ENCODE data around the gene RIOK2. TPM values are rescaled to one million over a fixed set of nuclear protein-coding genes. Genes with fewer than 3 reads are reported as not detected.
"Not testable (repeated sequence)": the region's sequence is repeated elsewhere in the genome, so short reads cannot be mapped to it uniquely, and the experiment has no call there.

The RIOK2 gene
- polyA plus RNA-seq, 3 donors = 4.8 to 16.4 (median 12.7) TPM

GRCh38 chr5:97141031-97141430 lies 42.0 kb downstream of the RIOK2 start:
- WGBS (ENCODE audit: insufficient coverage) = 83% methylated on average over 1 of the region's 4 CpGs
- Histone ChIP-seq H3K4me1 (ENCODE audit: control insufficient read depth in 1 of 2, insufficient read depth in 2 of 2, low read length in 2 of 2) (no peaks in the 10 kb centered on the region), H3K4me3 (replicated peaks in 1 of 3; ENCODE audit: low read depth in 2 of 3, low read length in 3 of 3) (no peak overlapping the region), H3K9me3 (replicated peaks in 1 of 2; ENCODE audit: control insufficient read depth in 1 of 2, insufficient read depth in 1 of 2, low read length in 2 of 2) (no peaks in the 10 kb centered on the region), H3K27me3 (ENCODE audit: control insufficient read depth in 2 of 2, insufficient read depth in 2 of 2, low read length in 2 of 2) (no peaks in the 10 kb centered on the region), H2AFZ (ENCODE audit: insufficient read depth, low read depth, low read length, poor library complexity, severe bottlenecking) (no peak overlapping the region), H3K9ac (ENCODE audit: insufficient read depth, low read length, poor library complexity, severe bottlenecking) (no peak overlapping the region), H3K4me2 (replicated peaks; ENCODE audit: extremely low read depth, low read length, poor library complexity, severe bottlenecking) (no peak overlapping the region), H3K27ac (ENCODE audit: low read depth in 1 of 2, low read length in 2 of 2) (no peak overlapping the region), H3K79me2 (ENCODE audit: insufficient read depth, low read length) (no peaks in the 10 kb centered on the region), H3K36me3 (replicated peaks in 1 of 2; ENCODE audit: control insufficient read depth in 1 of 2, insufficient read depth in 2 of 2, low read length in 2 of 2) (no peaks in the 10 kb centered on the region), H4K20me1 (ENCODE audit: insufficient read depth, low read length) (no peaks in the 10 kb centered on the region)
- no peaks in the 10 kb centered on the region for H3K36me3 Mint-ChIP-seq
- peaks cover 11% of the 10 kb centered on the region for H3K4me1 Mint-ChIP-seq
- H3K27ac Mint-ChIP-seq = no peak overlapping the region
- intact Hi-C loops (cut with micrococcal nuclease) = no loop called here
- H3K9me3 Mint-ChIP-seq = no peaks in the 10 kb centered on the region
- no peaks in the 10 kb centered on the region for H3K27me3 Mint-ChIP-seq (ENCODE audit: low read depth in 3 of 3)
- no peak overlapping the region for H3K4me3 Mint-ChIP-seq
- DNase-seq = no peak
- TF ChIP-seq CTCF (IDR thresholded peaks at IDR 0.05) = no peak

DNA sequence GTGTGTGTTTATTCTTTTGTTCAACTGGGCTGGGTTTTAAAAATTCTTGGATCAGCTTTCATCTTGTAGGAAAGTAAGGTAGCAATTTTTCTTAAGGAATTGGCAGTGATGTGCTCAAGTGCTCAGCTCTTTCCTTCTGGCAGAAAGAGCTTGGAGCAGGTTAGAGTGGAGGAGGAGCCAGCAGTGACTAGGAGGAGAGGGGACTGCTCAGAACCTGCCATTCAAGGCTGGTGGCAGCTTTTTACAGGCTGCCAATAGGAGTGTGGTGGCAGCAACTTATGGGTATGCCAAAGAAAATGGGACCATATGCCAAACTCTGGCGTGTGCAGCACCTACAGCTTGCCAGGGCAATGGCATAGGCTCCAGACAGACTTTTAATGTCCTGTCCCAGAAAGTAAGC lies 42.8 kb downstream of the RIOK2 start:
- DNase-seq; H3K79me2 ChIP-seq (ENCODE audit: insufficient read depth, low read length); H3K4me1 ChIP-seq (ENCODE audit: control insufficient read depth in 1 of 2, insufficient read depth in 2 of 2, low read length in 2 of 2); H3K9me3 ChIP-seq (replicated peaks in 1 of 2; ENCODE audit: control insufficient read depth in 1 of 2, insufficient read depth in 1 of 2, low read length in 2 of 2); H3K4me2 ChIP-seq (replicated peaks; ENCODE audit: extremely low read depth, low read length, poor library complexity, severe bottlenecking); H3K27ac ChIP-seq (ENCODE audit: low read depth in 1 of 2, low read length in 2 of 2); H3K27me3 ChIP-seq (ENCODE audit: control insufficient read depth in 2 of 2, insufficient read depth in 2 of 2, low read length in 2 of 2); H2AFZ ChIP-seq (ENCODE audit: insufficient read depth, low read depth, low read length, poor library complexity, severe bottlenecking); H3K4me3 ChIP-seq (replicated peaks in 1 of 3; ENCODE audit: low read depth in 2 of 3, low read length in 3 of 3); H3K27me3 Mint-ChIP-seq (ENCODE audit: low read depth in 3 of 3); intact Hi-C loops (cut with micrococcal nuclease); H3K36me3 ChIP-seq (replicated peaks in 1 of 2; ENCODE audit: control insufficient read depth in 1 of 2, insufficient read depth in 2 of 2, low read length in 2 of 2); H3K27ac Mint-ChIP-seq; H4K20me1 ChIP-seq (ENCODE audit: insufficient read depth, low read length); H3K9me3 Mint-ChIP-seq; H3K9ac ChIP-seq (ENCODE audit: insufficient read depth, low read length, poor library complexity, severe bottlenecking); H3K36me3 Mint-ChIP-seq; H3K4me3 Mint-ChIP-seq: not testable (repeated sequence)
- no CpG with 5 or more reads among the region's 1 CpG for WGBS (ENCODE audit: insufficient coverage)
- peaks cover 11% of the 10 kb centered on the region for H3K4me1 Mint-ChIP-seq

Measured in CD14-positive monocyte (primary cell).